NCI-H510A treated with DMSO at 0.1 percent for 48 hours (cell line): ENCODE results near the gene CUBN.
"Not testable (repeated sequence)": the region's sequence is repeated elsewhere in the genome, so short reads cannot be mapped to it uniquely, and the experiment has no call there.

Experiments
- DNase-seq: peaks from one replicate; lab custom pipeline; 2025; lab: John Stamatoyannopoulos, UW

Gene CUBN

DNA sequence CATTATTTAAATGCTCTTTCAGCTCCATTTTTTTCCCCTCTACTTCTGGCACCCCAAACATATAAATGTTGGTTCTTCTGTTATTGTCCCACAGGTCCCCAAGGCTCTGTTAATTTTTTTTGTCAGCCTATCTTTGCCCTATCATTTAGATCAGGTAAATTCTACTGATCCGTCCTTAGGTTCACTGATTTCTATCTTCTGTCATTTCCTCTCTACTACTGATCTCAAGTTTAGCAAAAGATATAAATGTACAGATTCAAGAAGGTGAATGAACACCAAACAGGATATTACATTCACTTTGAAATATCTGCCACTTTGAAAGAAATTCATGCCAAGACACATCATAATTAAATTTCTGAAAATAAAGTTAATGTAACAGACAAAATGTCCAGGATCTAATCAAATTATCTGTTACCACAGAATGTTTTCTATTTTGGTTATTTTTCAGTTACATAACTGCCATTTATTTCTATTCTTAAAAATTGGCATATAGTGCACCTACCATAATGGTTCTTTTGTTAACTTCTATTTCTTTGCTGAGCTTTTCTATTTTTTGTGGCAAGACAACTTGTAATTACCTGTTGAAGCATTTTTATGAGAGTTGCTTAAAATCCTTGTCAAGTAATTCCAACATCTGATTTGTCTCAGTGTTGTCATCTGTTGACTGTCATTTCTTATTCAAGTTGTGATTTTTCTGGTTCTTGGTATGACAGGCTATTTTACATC is 12.1 kb upstream of the CUBN start:
- no peak for DNase-seq

DNA sequence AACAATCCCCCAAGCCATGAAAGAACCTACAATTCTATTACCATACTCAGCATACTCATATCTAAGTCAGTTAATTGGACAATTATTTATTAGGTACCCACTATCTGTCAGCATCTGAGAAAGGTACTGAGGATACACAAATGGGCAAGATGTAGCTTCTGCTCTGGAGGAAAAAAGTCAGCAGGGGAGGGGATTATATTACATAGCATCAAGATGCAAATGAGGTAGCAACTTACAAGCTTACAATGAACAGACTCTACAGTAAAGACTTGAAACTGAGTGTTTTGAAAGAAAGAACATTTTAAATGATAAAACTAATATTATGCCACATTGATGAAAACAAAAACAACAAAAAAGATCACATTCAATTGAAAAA is 10.8 kb upstream of the CUBN start:
- no peak for DNase-seq

DNA sequence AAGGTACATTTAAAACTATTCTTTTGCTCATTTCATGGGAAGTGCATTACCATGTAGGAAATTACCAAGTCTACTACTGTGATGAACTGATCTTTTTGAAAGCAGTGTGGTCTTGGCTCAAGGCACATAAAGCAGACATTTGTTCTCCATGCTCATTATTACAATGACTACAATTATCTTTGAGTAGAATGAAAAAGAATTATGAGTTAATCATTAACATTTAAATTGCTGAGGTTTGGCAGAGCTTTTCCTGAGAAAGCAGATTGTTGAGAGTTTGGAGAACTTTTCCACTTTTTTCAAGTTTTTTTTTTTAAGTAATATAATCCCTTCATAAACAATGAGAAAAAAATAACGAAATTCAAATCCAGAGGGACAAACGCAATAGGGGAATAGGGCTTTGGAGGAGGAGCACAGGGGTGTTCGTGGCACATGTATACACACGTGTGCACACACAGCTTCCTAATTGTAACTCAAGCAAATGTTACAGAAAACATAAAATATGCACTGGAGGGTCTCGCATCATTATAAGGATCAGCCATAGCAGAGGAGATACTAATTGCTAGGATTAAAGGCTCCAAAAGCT is 8.9 kb upstream of the CUBN start:
- no peak for DNase-seq

- DNase-seq: no peak
These were observed 5.2 kb upstream of the CUBN start for GRCh38 chr10:17134737-17135260.

DNA sequence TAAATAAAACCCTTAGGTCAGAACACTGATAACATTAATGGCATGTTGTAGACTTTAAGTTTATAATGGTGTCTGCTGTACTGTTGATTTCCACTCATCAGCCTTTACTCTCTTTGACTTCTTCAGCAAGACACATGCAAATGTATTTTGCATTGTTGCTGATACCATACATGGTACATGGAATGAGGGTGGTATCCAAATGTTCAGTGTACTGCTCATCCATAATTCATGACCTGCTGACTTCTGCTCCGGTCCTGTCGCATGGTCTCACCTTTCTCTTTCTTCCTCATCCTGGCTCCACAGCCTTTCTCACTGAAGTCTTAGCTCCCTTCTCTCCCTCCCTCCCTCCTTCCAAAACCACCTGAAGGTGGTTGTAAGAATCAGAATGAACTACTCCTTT is 4.7 kb upstream of the CUBN start:
- DNase-seq: no peak

DNA sequence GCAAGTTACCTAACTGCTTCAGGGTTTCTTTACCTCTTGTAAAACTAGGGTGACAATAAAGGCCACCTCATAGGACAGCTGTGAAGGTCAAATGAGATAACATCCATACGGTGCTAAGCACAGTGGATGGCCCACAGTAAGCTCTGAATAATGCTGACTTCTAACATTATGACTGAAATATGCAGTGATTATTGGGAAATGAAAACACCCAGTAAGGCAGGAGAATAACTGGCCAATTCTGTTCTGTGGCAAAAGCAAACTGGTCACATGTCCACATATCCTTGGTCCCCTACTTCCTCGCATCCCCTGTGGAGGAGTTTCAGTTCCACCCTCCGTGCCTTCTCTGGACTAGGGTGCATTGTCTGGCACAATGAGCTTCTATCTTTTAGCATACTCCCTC is 1.4 kb downstream of the CUBN start:
- no peak for DNase-seq

GRCh38 chr10:17126327-17126726 is 3.3 kb downstream of the CUBN start:
- DNase-seq: no peak

DNA sequence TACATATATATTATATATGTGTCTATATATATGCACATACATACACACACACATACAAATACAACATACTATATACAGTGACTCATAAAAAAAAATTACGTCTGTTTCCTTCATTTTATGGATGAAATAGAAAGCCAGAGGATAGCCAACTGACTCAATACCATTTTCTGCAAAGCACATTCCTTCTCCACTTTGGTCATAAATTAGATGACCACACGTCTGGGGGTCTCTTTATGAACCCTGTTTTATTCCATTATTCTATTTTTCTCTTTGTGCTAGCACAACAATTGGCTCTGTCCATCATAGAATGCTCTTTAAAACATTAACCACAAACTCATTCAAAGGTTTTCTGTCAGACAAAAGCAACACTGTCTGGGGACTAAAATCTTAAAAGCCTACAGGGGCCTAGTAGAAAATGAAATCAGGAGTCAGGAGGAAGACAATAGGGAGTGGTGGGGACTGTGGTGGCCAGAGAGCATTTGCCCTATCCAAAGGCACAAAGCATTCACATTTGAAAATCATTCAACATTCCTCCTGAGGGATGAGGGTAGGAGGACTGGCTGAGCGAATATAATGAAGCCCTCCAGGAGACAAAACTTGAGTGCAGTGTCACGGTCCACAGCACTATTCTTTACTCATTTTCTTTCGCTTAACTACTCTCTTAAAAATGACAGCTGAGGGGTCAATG is 4.3 kb downstream of the CUBN start:
- DNase-seq: no peak

DNA sequence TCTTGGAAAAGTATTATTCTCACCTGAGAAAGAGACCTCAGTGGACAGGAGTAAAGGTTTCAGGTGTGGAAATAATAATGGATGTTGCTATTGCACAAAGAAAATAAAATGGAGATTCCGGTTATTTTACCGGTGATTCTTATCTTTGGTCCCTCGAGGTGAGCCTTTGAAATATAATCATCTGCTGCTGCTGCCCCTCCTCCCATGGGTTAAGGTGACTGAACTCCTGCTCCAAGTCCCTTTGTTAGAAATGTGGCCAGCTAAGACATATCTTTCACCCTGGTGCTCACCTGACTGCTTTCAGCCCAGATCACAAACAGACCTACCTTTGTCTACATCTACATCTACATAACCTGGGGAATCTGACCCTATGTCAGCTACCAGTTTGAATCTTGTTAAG is 5.7 kb downstream of the CUBN start:
- DNase-seq: no peak

- no peak for DNase-seq
These were observed 6.6 kb downstream of the CUBN start for GRCh38 chr10:17122726-17123661.

- DNase-seq: no peak
These were observed 7.6 kb downstream of the CUBN start for GRCh38 chr10:17122052-17122451.

DNA sequence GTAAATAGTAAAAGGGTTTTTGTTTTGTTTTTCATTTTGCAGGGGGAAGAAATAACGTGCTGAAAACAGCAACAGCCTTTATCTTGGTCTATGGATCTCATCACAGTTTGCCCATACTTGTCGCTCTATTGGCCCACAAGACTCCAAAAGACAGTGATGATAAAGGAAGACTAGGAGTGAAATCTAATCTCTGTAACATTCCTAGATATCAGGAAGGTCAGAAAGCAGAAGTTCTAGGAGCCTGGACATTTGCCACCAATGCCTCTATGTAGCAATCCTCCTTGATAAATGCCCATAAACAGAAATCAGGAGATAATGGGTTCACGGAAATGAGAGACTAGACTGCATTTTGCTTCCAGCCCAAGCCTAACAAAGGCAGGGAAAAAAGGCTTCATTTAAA is 8.9 kb downstream of the CUBN start:
- no peak for DNase-seq

GRCh38 chr10:17119845-17120244 is 9.8 kb downstream of the CUBN start:
- DNase-seq: no peak

- no peak for DNase-seq
These were observed 13.4 kb downstream of the CUBN start for GRCh38 chr10:17116193-17116592.

DNA sequence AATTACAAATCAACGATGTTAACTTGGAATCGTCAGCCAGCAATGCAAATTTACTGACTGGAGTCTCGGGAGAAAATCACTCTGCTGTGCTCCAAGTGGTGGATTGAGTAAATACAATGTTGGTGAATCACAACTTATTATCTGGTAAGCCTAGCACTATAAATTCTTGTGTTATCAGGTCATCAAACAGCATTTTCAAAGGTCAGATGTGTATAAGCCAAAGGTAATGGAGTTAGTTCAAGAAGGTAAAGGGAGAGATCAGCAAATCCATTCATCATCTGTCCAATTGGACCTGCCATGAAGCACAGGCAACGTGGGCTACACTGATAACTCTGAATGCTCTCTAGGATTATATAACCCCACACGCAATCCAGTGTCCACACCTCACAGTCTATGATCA is 13.9 kb downstream of the CUBN start:
- DNase-seq: no peak

DNA sequence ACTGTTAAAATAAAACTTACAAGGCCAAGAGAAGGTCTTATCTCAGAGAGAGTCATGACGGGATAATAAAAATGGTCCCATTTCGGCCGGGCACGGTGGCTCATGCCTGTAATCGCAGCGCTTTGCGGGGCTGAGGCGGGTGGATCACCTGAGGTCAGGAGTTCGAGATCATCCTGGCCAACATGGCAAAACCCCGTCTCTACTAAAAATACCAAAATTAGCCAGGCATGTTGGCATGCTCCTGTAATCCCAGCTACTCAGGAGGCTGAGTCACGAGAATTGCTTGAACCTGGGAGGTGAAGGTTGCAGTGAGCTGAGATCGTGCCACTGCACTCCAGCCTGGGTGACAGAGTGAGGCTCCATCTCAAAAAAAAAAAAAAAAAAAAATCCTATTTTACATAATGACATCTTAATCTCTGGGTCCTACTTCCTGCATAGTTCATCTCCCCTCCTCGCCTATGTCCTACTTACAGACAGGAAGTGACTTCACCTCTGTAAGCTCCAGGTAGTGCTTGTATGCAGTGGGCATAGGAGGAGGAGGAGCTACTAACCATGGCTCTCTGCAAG is 14.7 kb downstream of the CUBN start:
- DNase-seq: not testable (repeated sequence)

GRCh38 chr10:17113889-17114540 is 15.6 kb downstream of the CUBN start:
- no peak for DNase-seq

DNA sequence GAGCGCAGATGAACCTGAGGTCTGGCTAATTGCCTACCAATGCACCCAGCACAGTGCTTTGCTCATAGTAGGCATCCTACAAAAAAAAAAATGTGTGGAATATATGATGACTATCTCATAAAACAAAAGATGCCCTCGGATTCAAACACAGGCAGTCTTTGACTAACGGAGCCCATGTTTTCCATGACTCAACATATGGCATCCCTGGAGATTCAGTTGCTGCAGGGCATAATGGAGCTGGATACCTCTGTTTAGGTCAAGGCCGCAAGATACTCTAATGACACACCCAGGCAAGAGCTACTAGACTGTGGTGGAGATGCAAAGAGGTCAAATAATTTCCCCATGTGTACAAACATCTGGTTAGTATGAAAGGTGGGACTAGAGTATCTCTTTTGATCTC is 16.3 kb downstream of the CUBN start:
- no peak for DNase-seq

DNA sequence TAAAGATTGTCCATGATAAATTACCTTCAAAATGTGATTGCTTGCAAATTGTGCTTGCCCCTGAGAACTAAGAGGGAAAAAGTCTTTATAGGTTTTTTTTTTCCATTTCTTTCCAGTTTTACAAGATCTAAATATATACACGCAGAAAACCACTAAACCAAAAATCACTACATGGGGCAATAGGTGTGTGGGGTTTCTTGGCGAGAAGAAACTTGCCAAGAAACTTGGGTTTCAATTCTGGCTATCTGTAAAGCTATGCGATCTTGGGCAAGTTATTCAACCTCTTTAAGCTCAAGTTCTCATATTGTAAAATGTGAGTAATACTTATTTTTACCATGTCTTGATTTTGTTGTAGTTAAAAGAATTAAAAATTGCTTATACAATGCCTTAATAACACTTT is 17.0 kb downstream of the CUBN start:
- no peak for DNase-seq

- no peak for DNase-seq
These were observed 20.0 kb downstream of the CUBN start for GRCh38 chr10:17109475-17110207.

GRCh38 chr10:17109046-17109445 is 20.6 kb downstream of the CUBN start:
- no peak for DNase-seq
